Activated CD8-positive, alpha-beta memory T cell treated with anti-CD3 and anti-CD28 coated beads for 48 hours (primary cell): Measurements from ENCODE around the gene EFHC2.

ENCODE experiments used
- DNase-seq, 3 experiments: peaks; one replicate each; pipeline ENCODE4 v3.0.0-alpha.2; 2020; ENCODE audit warnings: low read depth in 2 of 3, low spot score in 2 of 3

The EFHC2 gene

GRCh38 chrX:44157283-44157682 lies 186.2 kb downstream of the EFHC2 start:
- DNase-seq: no peak

- no peak for DNase-seq
Measured at GRCh38 chrX:44156726-44157125, 186.7 kb downstream of the EFHC2 start.

- DNase-seq: no peak
Measured at GRCh38 chrX:44155126-44155525, 188.3 kb downstream of the EFHC2 start.

GRCh38 chrX:44152852-44153251 lies 190.6 kb downstream of the EFHC2 start:
- DNase-seq: no peak

GRCh38 chrX:44147130-44147529 lies 196.3 kb downstream of the EFHC2 start:
- DNase-seq: no peak

- DNase-seq: no peak
Measured at GRCh38 chrX:44144177-44144945, 199.1 kb downstream of the EFHC2 start.

- no peak for DNase-seq
Measured at GRCh38 chrX:44143061-44143602, 200.3 kb downstream of the EFHC2 start.

GRCh38 chrX:44130189-44130588 lies 213.3 kb downstream of the EFHC2 start:
- DNase-seq: no peak

- no peak for DNase-seq
Measured at GRCh38 chrX:44113337-44113736, 230.1 kb downstream of the EFHC2 start.

- DNase-seq: no peak
Measured at GRCh38 chrX:44106864-44107263, 236.6 kb downstream of the EFHC2 start.

- DNase-seq: no peak
Measured at GRCh38 chrX:44105228-44105913, 238.1 kb downstream of the EFHC2 start.

GRCh38 chrX:44104699-44105098 lies 238.8 kb downstream of the EFHC2 start:
- DNase-seq: no peak

- DNase-seq: no peak
Measured at GRCh38 chrX:44101281-44101680, 242.2 kb downstream of the EFHC2 start.

GRCh38 chrX:44099366-44099765 lies 244.1 kb downstream of the EFHC2 start:
- DNase-seq: no peak
